Common myeloid progenitor, CD34-positive (primary cell): ENCODE data around the gene SUN1.

Source experiments
- CTCF ChIA-PET: fragments of 350-600 bp; sonication (Branson Sonifier 250); formaldehyde crosslinking; loops from one replicate; lab custom pipeline; 2021; ENCODE audit warnings: antibody characterized with exemption; lab: Charles Lee
- POLR2A ChIA-PET: fragments of 350-600 bp; sonication (Branson Sonifier 250); formaldehyde crosslinking; loops from one replicate; lab custom pipeline; 2021; ENCODE audit warnings: antibody characterized with exemption; lab: Charles Lee
- DNase-seq, 3 donors: peaks; one replicate each; pipeline versions ENCODE4 v3.0.0 to v3.0.0-alpha.2; 2013
- H3K27ac ChIP-seq, 2 experiments: 1 replicate in 1 of 2; 2 replicates in 1 of 2; pipeline ENCODE4 v1.7.0; 2013; ENCODE audit warnings: inconsistent platforms in 2 of 2, low read length in 2 of 2, mild to moderate bottlenecking in 2 of 2, low read depth in 1 of 2, moderate library complexity in 1 of 2; ENCODE audit not compliant: severe bottlenecking in 2 of 2, insufficient read depth in 1 of 2, poor library complexity in 1 of 2
- H3K27me3 ChIP-seq, 5 experiments: replicated peaks in 2 of 5; 1 replicate in 3 of 5; 2 replicates in 2 of 5; pipeline versions ENCODE4 v1.6.1 to v1.7.0; 2013; ENCODE audit warnings: low read length in 4 of 5, mild to moderate bottlenecking in 2 of 5, moderate library complexity in 2 of 5, inconsistent platforms in 1 of 5; ENCODE audit not compliant: insufficient read depth in 5 of 5, control insufficient read depth in 4 of 5
- H3K36me3 ChIP-seq, 4 experiments: 1 replicate in 2 of 4; 2 replicates in 2 of 4; pipeline versions ENCODE4 v1.6.1 to v1.7.0; 2013; ENCODE audit warnings: low read length in 3 of 4, control low read depth in 1 of 4, mild to moderate bottlenecking in 1 of 4; ENCODE audit not compliant: control insufficient read depth in 4 of 4, insufficient read depth in 4 of 4
- H3K4me1 ChIP-seq, 4 experiments: 1 replicate in 3 of 4; 2 replicates in 1 of 4; pipeline versions ENCODE4 v1.6.1 to v1.7.1; 2013; ENCODE audit warnings: low read length in 3 of 4, mild to moderate bottlenecking in 3 of 4, control low read depth in 1 of 4, inconsistent platforms in 1 of 4, moderate library complexity in 1 of 4; ENCODE audit not compliant: control insufficient read depth in 4 of 4, insufficient read depth in 4 of 4; ENCODE audit errors: control extremely low read depth in 1 of 4
- H3K4me3 ChIP-seq, 7 experiments: 1 replicate in 4 of 7; 2 replicates in 3 of 7; pipeline versions ENCODE4 v1.5.1 to v1.7.0; 2013; ENCODE audit warnings: mild to moderate bottlenecking in 7 of 7, low read length in 6 of 7, moderate library complexity in 6 of 7, inconsistent platforms in 2 of 7, low read depth in 2 of 7, control low read depth in 1 of 7; ENCODE audit not compliant: insufficient read depth in 4 of 7, control insufficient read depth in 1 of 7; ENCODE audit errors: extremely low read depth in 1 of 7
- H3K9me3 ChIP-seq, 5 experiments: 1 replicate in 4 of 5; 2 replicates in 1 of 5; pipeline versions ENCODE4 v1.6.1 to v1.7.1; 2013; ENCODE audit warnings: low read length in 4 of 5, mild to moderate bottlenecking in 2 of 5, inconsistent platforms in 1 of 5, low read depth in 1 of 5, moderate library complexity in 1 of 5; ENCODE audit not compliant: control insufficient read depth in 4 of 5, insufficient read depth in 2 of 5; ENCODE audit errors: control extremely low read depth in 1 of 5
- WGBS: methylation state at CpG from one replicate; pipeline ENCODE4 v1.1.5; 2013; ENCODE audit not compliant: insufficient coverage; 5-methylcytosine and 5-hydroxymethylcytosine counted together

The SUN1 gene

GRCh38 chr7:828793-829561 lies 3.3 kb upstream of the SUN1 start:
- Histone ChIP-seq H3K36me3 (no peaks in the 10 kb centered on the region), H3K27me3 (no peaks in the 10 kb centered on the region), H3K27ac (no peak overlapping the region), H3K4me1 (peaks cover 5 to 31% (median 20%) of the 10 kb centered on the region in 4 experiments), H3K9me3 (no peaks in the 10 kb centered on the region), H3K4me3 (no peak overlapping the region)
- 92% methylated on average over 10 of the region's 14 CpGs for WGBS
- ChIA-PET POLR2A (no interaction called here), CTCF (interaction anchor here (1.2 kb wide), 1 partner anchor 44 kb away, joined by 3 read pairs; no protein-coding TSS in a partner anchor)
- DNase-seq = no peak

GRCh38 chr7:830069-830468 lies 2.2 kb upstream of the SUN1 start:
- H3K27me3 ChIP-seq = no peaks in the 10 kb centered on the region
- peaks cover 0 to 3% (median 0%) of the 10 kb centered on the region in 4 experiments for H3K36me3 ChIP-seq
- POLR2A ChIA-PET = no interaction called here
- no peak overlapping the region for H3K4me3 ChIP-seq
- H3K27ac ChIP-seq = no peak overlapping the region
- WGBS = 84% methylated on average over 7 of the region's 12 CpGs
- peaks cover 5 to 31% (median 20%) of the 10 kb centered on the region in 4 experiments for H3K4me1 ChIP-seq
- no peak for DNase-seq
- H3K9me3 ChIP-seq = no peaks in the 10 kb centered on the region
- CTCF ChIA-PET = no interaction called here

DNA sequence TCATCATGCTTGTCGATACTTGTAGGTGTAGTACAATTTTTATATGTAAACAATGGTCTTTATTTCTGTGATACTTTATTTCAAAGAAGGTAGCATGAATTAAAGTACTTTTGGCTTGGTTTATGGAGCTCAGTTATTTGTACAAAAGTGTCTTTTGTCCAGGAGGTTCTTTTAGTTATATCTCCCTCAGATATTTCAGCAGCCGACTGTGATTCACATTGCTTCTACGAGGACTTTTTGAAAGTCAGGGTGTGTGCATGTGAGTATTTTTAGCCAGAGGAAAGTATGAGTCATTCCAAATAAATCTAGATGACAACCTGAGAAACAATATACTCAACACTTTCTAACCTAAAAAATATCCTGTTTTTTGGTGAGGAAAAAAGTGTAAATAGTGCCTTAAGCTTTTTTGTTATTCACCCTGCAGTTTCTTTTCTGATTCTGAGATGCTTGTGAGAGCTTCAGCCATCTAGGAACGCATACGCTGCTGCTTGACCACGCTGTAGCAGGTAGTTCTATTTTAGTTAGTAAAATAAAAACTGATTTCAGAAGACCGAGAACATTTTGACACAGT lies 595 bp upstream of the SUN1 start:
- 10% methylated on average over 3 of the region's 7 CpGs for WGBS
- Histone ChIP-seq H3K36me3 (peaks cover 0 to 3% (median 0%) of the 10 kb centered on the region in 4 experiments), H3K9me3 (no peaks in the 10 kb centered on the region), H3K27ac (peak overlapping the region; percentile 89 to 90), H3K4me1 (peaks cover 5 to 39% (median 26%) of the 10 kb centered on the region in 4 experiments), H3K27me3 (no peaks in the 10 kb centered on the region), H3K4me3 (peak overlapping the region in 5 of 7 experiments; percentile 8 to 72 (median 52))
- ChIA-PET POLR2A (interaction anchor here (0.6 kb wide), 1 partner anchor 18 kb away, joined by 3 read pairs; no protein-coding TSS in a partner anchor), CTCF (interaction anchor here (1.1 to 1.2 kb wide), 3 partner anchors 14 to 44 kb away, joined by 3 to 4 read pairs (median 4); no protein-coding TSS in a partner anchor)
- peak; percentile 64 to 90 (median 90) for DNase-seq

GRCh38 chr7:832968-833424 lies 720 bp downstream of the SUN1 start:
- H3K27ac ChIP-seq = no peak overlapping the region
- 96% methylated on average over 14 of the region's 15 CpGs for WGBS
- peaks cover 0 to 3% (median 0%) of the 10 kb centered on the region in 4 experiments for H3K36me3 ChIP-seq
- no peaks in the 10 kb centered on the region for H3K9me3 ChIP-seq
- no peaks in the 10 kb centered on the region for H3K27me3 ChIP-seq
- ChIA-PET CTCF (interaction anchor here (0.8 to 2.6 kb wide), 4 partner anchors 10 to 45 kb away, joined by 3 to 7 read pairs (median 4); no protein-coding TSS in a partner anchor), POLR2A (interaction anchor here (0.6 kb wide), 1 partner anchor 142 kb away, joined by 3 read pairs; no protein-coding TSS in a partner anchor)
- no peak for DNase-seq
- H3K4me3 ChIP-seq = peak overlapping the region in 1 of 7 experiments; percentile 72
- peaks cover 5 to 39% (median 26%) of the 10 kb centered on the region in 4 experiments for H3K4me1 ChIP-seq

- Histone ChIP-seq H3K36me3 (peaks cover 0 to 3% (median 1%) of the 10 kb centered on the region in 4 experiments), H3K4me1 (peaks cover 5 to 39% (median 26%) of the 10 kb centered on the region in 4 experiments), H3K4me3 (no peak overlapping the region), H3K27ac (no peak overlapping the region), H3K27me3 (no peaks in the 10 kb centered on the region), H3K9me3 (no peaks in the 10 kb centered on the region)
- WGBS = 93% methylated on average over 5 of the region's 8 CpGs
- ChIA-PET CTCF (interaction anchor here (0.5 to 2.6 kb wide), 5 partner anchors 9 to 114 kb away, joined by 3 to 7 read pairs (median 3); no protein-coding TSS in a partner anchor), POLR2A (interaction anchor here (0.6 kb wide), 1 partner anchor 141 kb away, joined by 3 read pairs; no protein-coding TSS in a partner anchor)
- DNase-seq = no peak
Observed at GRCh38 chr7:833601-834258, 1.5 kb downstream of the SUN1 start.

DNA sequence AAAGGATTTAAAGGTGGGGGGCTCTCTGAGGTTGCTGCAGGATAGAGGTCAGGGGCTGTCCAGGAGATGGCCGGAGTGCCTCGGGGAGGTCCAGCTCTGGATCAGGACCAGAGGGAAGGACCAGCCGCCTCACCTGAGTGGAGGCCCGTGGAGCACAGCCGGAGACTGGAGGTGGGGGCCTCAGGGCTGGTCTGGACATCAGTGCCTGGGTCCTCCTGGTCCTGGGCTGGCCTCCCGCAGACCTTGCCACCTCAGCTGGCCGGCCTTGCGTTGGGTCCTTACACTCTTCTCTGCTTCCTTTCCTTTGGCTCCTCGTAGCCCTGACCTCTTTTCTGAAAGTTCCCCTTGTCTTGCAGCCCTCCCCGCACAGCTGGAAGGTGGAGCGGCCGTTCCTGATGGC lies 2.0 kb downstream of the SUN1 start:
- POLR2A ChIA-PET = no interaction called here

More for the DNA sequence above, 2.0 kb downstream of the SUN1 start:
- Histone ChIP-seq H3K27ac (no peak overlapping the region), H3K4me3 (no peak overlapping the region), H3K9me3 (no peaks in the 10 kb centered on the region), H3K27me3 (no peaks in the 10 kb centered on the region), H3K4me1 (peaks cover 5 to 39% (median 26%) of the 10 kb centered on the region in 4 experiments), H3K36me3 (peaks cover 0 to 8% (median 6%) of the 10 kb centered on the region in 4 experiments)
- no peak for DNase-seq
- WGBS = 95% methylated on average over 12 of the region's 12 CpGs
- CTCF ChIA-PET = interaction anchor here (0.5 to 2.6 kb wide), 2 partner anchors 28 to 46 kb away, joined by 3 to 7 read pairs; no protein-coding TSS in a partner anchor
